DND-41 (cell line): Measurements from ENCODE around the gene ADAM21.

Experiments used
- ATAC-seq: fragments of 200-7000 bp; cut with Tn5 transposase; 3 replicates; pipeline ENCODE4 v1.9.1; 2021; ENCODE audit warnings: low read depth; ENCODE audit not compliant: insufficient read depth
- DNase-seq: peaks from one replicate; pipeline ENCODE4 v3.0.0-alpha.2; 2020
- H2AFZ ChIP-seq: 2 replicates; pipeline ENCODE4 v1.6.0; 2012; ENCODE audit warnings: low read depth, low read length
- H3K27ac ChIP-seq: 2 replicates; pipeline ENCODE4 v1.5.1; 2012; ENCODE audit warnings: low read length, inconsistent platforms
- H3K27me3 ChIP-seq: fragments of 200-600 bp; sonication (generic); 2 replicates; pipeline ENCODE4 v1.6.0; 2012; ENCODE audit warnings: low read length, mild to moderate bottlenecking, inconsistent platforms; ENCODE audit not compliant: insufficient read depth, poor library complexity
- H3K36me3 ChIP-seq: 2 replicates; pipeline ENCODE4 v1.5.1; 2012; ENCODE audit warnings: low read length, inconsistent platforms; ENCODE audit not compliant: insufficient read depth
- H3K4me1 ChIP-seq: 2 replicates; pipeline ENCODE4 v1.5.1; 2012; ENCODE audit warnings: mild to moderate bottlenecking, low read length; ENCODE audit not compliant: insufficient read depth
- H3K4me2 ChIP-seq: 2 replicates; pipeline ENCODE4 v1.6.0; 2012; ENCODE audit warnings: mild to moderate bottlenecking, moderate library complexity, low read length, inconsistent platforms; ENCODE audit not compliant: insufficient read depth
- H3K4me3 ChIP-seq, 2 experiments: fragments of 200-600 bp in 1 of 2; shearing (Covaris generic) in 1 of 2; 2 replicates each; pipeline ENCODE4 v1.5.1; 2012 to 2016; ENCODE audit warnings: inconsistent platforms in 2 of 2, low read length in 2 of 2, mild to moderate bottlenecking in 2 of 2, low read depth in 1 of 2, moderate library complexity in 1 of 2
- H3K79me2 ChIP-seq: 2 replicates; pipeline ENCODE4 v1.6.0; 2012; ENCODE audit warnings: low read length, inconsistent platforms; ENCODE audit not compliant: insufficient read depth
- H3K9ac ChIP-seq: 2 replicates; pipeline ENCODE4 v1.6.0; 2012; ENCODE audit warnings: low read depth, mild to moderate bottlenecking, inconsistent platforms, low read length, moderate library complexity
- H3K9me3 ChIP-seq: 2 replicates; pipeline ENCODE4 v1.5.1; 2012; ENCODE audit warnings: low read length, moderate library complexity, mild to moderate bottlenecking, inconsistent platforms; ENCODE audit not compliant: insufficient read depth, severe bottlenecking
- H4K20me1 ChIP-seq: 2 replicates; pipeline ENCODE4 v1.6.0; 2012; ENCODE audit warnings: low read length; ENCODE audit not compliant: insufficient read depth
- EZH2 ChIP-seq: IDR thresholded peaks from 3 replicates; pipeline ENCODE4 v1.6.1; 2012; ENCODE audit warnings: borderline replicate concordance, low read depth, mild to moderate bottlenecking, moderate library complexity, low read length, inconsistent platforms; ENCODE audit not compliant: severe bottlenecking
- TF ChIP-seq, protein P1 (sequence below): IDR thresholded peaks from 2 replicates; pipeline ENCODE4 v1.5.1; 2012; ENCODE audit warnings: borderline replicate concordance, low read length, moderate library complexity, mild to moderate bottlenecking; ENCODE audit not compliant: poor library complexity, severe bottlenecking; ENCODE audit errors: extremely low read depth

The ADAM21 gene

DNA sequence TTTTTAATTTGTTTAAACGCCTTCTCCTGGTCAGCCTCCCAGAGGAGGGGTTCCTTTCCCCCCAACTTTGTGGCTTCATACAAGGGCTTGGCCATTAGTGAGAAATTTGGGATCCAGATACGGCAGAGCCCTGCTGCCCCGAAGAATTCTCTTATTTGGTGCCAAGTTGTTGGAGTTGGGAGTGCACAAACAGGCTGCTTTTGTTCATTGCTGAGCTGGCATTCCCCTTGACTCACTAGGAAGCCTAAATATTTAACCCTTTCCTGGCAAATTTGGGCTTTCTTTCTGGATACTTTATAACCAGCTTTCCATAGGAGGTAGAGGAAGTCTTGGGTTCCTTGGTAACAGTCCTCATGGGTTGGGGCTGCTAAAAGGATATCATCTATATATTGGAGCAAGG lies 10.3 kb upstream of the ADAM21 start:
- Histone ChIP-seq H4K20me1 (no peaks in the 10 kb centered on the region), H3K9ac (no peak overlapping the region), H3K36me3 (no peaks in the 10 kb centered on the region), H3K27me3 (no peaks in the 10 kb centered on the region), H3K79me2 (no peaks in the 10 kb centered on the region), H3K27ac (no peak overlapping the region), H3K9me3 (peaks cover 43% of the 10 kb centered on the region), H2AFZ (no peak overlapping the region), H3K4me2 (no peak overlapping the region), H3K4me3 (no peak overlapping the region), H3K4me1 (no peaks in the 10 kb centered on the region)
- TF ChIP-seq, protein P1, sequence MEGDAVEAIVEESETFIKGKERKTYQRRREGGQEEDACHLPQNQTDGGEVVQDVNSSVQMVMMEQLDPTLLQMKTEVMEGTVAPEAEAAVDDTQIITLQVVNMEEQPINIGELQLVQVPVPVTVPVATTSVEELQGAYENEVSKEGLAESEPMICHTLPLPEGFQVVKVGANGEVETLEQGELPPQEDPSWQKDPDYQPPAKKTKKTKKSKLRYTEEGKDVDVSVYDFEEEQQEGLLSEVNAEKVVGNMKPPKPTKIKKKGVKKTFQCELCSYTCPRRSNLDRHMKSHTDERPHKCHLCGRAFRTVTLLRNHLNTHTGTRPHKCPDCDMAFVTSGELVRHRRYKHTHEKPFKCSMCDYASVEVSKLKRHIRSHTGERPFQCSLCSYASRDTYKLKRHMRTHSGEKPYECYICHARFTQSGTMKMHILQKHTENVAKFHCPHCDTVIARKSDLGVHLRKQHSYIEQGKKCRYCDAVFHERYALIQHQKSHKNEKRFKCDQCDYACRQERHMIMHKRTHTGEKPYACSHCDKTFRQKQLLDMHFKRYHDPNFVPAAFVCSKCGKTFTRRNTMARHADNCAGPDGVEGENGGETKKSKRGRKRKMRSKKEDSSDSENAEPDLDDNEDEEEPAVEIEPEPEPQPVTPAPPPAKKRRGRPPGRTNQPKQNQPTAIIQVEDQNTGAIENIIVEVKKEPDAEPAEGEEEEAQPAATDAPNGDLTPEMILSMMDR: no peak
- DNase-seq (no peak), ATAC-seq (no peak)

DNA sequence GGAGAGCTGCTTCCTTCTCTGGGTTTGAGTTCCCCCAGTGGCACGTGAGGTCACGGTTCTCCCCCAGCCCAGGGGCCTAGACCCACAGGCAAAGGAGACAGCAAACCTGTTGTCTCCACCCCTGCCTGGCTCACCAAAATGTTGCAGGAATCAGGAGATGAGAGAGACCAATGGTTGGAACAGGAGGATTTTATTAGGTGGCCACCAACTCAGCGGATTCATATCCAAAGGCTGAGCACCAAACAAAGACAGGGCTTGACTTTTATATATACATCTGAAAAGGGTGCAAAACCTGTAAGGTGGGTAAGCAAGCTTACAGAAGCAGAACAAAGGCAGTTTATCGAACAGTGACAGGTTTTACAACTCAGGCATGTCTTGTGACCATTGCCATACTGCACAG lies 9.2 kb upstream of the ADAM21 start:
- no peaks in the 10 kb centered on the region for H4K20me1 ChIP-seq
- ATAC-seq (no peak), DNase-seq (peak; percentile 15)
- H2AFZ ChIP-seq: no peak overlapping the region
- H3K9ac ChIP-seq: no peak overlapping the region
- TF ChIP-seq EZH2: no peak
- TF ChIP-seq, protein P1: no peak
- no peaks in the 10 kb centered on the region for H3K4me1 ChIP-seq
- H3K4me3 ChIP-seq: no peak overlapping the region
- no peaks in the 10 kb centered on the region for H3K36me3 ChIP-seq
- H3K4me2 ChIP-seq: no peak overlapping the region
- H3K27ac ChIP-seq: no peak overlapping the region
- H3K9me3 ChIP-seq: peaks cover 35% of the 10 kb centered on the region
- H3K79me2 ChIP-seq: no peaks in the 10 kb centered on the region
- no peaks in the 10 kb centered on the region for H3K27me3 ChIP-seq

DNA sequence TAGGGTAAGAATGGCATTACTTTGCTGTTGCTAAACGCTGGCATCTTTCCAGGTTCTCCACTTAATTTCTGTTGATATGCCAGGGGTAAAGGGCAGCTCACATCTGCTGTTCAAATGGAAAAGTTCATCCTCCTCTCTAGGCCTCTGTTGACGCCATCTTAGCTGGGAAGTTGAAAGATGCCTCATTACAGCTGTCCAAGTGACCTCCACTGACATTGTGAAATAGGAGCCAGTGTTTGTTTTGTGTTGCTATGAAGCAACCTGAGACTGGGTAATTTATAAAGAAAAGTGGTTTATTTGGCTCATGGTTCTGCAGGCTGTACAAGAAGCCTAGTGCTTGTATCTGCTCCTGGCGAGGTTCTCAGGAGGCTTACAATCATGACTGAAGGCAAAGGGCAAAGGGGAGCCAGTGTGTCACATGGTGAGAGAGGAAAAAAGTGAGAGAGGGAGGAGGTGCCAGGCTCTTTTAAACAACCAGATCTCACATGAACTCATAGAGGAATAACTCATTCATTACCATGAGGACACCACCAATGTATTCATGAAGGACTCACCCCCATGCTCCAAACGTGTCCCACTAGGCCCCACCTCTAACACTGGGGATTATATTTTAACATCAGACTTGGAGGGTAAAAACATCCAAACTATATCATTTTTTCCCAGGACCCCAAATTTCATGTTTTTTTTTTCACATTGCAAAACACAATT lies 3.2 kb upstream of the ADAM21 start:
- no peaks in the 10 kb centered on the region for H3K27me3 ChIP-seq
- DNase-seq (no peak), ATAC-seq (no peak)

More for the DNA sequence above, 3.2 kb upstream of the ADAM21 start:
- Histone ChIP-seq H3K79me2 (no peaks in the 10 kb centered on the region), H2AFZ (no peak overlapping the region), H4K20me1 (no peaks in the 10 kb centered on the region), H3K9ac (no peak overlapping the region), H3K4me3 (no peak overlapping the region), H3K36me3 (no peaks in the 10 kb centered on the region), H3K9me3 (peaks cover 9% of the 10 kb centered on the region), H3K4me2 (no peak overlapping the region), H3K4me1 (no peaks in the 10 kb centered on the region), H3K27ac (no peak overlapping the region)
- TF ChIP-seq EZH2: no peak
- TF ChIP-seq, protein P1: no peak
